GM18519 (cell line): ENCODE measurements around the gene VPS41.
"Not testable (repeated sequence)": the region's sequence is repeated elsewhere in the genome, so short reads cannot be mapped to it uniquely, and the experiment has no call there.

Experiments used
- ATAC-seq: cut with Tn5 transposase; IDR thresholded peaks from one replicate; pipeline ENCODE4 v1.9.1; 2021; ENCODE audit warnings: mild to moderate bottlenecking, moderate library complexity; ENCODE audit not compliant: unreplicated experiment, low FRiP score

VPS41 gene

DNA sequence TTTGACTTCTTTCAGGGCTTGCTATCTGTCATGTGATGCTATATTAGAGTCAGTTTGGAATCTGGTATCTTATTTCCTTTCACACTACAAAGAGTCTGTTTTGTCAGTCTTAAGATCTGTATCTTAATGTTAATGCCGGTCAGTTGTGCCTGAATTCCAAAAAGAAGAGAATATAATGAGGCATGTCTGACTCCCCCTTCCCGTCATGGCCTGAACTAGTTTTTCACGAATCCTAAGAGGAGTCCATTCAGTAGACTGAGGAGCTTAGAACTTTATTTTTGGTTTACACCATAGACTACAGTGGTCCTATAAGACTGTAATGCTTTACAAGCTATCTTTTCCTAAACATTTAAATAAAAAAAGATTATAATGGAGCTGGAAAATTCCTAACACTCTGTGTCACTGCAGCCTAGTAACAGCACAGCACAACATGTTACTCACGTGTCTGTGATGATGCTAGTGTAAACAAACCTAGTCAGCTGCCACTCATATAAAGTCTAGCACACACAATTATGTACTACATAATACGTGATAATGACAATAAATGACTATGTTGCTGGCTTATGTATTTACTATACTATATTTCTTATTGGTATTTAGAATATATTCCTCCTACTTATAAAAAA, 50.6 kb downstream of the VPS41 start:
- ATAC-seq, result no peak

- ATAC-seq, result no peak
Observed at GRCh38 chr7:38855867-38856266, 53.1 kb downstream of the VPS41 start.

GRCh38 chr7:38855386-38855785, 53.6 kb downstream of the VPS41 start:
- no peak for ATAC-seq

DNA sequence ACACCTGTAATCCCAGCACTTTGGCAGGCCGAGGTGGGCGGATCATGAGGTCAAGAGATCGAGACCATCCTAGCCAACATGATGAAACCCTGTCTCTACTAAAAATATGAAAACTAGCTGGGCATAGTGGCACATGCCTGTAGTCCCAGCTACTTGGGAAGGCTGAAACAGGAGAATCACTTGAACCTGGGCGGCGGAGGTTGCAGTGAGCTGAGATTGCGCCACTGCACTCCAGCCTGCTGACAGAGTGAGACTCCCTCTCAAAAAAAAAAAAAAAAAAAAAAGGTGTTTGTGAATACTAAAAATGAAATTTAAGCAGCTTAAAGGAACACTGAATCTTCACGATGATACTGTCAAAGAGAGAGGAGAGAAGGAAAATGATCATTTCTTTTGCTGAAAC, 54.0 kb downstream of the VPS41 start:
- not testable (repeated sequence) for ATAC-seq

DNA sequence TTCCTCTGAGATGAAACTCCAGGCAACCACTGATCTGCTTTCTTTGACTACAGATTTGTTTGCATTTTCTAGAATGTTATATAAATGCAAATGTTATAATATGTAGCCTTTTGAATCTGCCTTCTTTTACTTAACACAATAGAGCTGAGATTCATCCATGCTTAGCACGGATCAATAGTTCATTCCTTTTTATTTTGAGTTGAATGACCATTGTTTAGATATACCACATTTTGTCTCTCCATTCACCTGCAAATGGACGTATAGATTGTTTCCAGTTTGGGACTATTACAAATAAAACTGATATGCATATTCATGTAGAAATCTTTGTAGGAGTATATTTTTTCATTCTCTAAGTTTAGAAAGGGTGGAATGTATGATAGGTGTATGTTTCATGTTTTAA, 57.7 kb downstream of the VPS41 start:
- ATAC-seq, result no peak

DNA sequence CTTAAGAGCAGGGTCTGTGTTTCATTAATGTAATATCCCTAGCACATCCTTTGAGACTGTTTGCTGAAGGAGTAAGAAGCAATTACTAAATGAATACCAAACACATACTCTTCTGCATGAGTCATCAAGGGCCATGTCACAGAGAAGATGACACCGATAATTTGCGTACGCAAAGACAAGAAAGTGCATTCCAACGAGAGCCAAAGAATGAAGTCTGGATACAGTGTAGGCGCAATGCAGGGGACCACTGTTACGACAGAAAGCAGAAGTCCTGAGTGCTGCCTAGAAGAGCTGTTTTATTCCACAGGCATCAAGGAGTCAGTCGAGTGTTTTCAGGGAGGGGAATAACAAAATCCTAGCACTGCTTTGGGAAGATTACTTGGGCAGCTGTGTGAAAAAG, 62.7 kb downstream of the VPS41 start:
- no peak for ATAC-seq

DNA sequence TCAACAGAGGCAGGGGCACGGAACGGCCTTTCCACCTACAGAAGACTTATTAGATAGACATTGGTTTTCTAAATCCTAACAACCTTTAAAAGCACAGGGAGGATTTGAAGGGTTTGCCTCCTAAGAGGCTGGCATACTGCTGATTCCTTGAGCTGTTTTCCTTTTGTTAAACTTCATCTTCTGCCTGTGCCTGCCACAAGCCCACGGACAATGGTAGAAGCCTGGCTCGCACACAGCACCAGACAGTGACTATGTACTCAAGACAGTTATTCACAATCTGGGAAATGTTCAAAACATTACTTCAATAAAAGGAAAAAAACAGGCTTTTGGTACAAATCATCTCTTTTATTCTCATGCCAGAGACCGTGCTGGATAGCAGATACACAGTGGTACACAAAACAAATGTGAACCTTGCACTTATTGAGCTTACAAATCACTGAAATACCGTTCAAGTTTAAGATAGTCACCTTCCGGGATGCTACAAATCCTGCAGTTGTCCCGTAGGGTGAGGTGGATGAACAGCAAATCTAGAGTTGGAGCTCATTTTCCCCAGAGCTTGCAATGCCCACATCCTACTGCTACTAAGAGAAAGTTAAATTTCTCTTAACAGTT, 63.9 kb downstream of the VPS41 start:
- no peak for ATAC-seq

GRCh38 chr7:38842746-38843145, 66.2 kb downstream of the VPS41 start:
- ATAC-seq, result no peak

- ATAC-seq, result no peak
Observed at GRCh38 chr7:38840736-38841460, 68.1 kb downstream of the VPS41 start.

DNA sequence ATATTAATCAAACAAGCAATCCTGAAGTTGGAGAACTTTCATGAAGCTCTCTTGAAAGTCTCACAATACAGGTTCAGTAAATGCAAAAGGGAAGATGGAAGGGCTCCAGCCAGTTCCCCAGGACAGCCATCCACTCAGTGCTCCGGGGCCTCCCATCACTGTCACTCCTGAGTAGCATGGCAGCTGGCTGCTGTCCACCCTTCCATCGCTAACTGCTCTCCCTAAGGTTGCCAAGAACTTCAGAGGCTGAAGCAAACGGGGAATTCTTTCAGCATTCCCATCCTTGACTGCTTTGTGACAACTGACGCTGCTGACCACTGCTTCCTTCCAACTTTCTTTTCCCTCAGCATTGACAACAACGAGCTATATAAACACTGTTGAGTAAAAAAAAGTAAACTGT, 69.1 kb downstream of the VPS41 start:
- ATAC-seq, result no peak

GRCh38 chr7:38838725-38839385, 70.1 kb downstream of the VPS41 start:
- no peak for ATAC-seq

DNA sequence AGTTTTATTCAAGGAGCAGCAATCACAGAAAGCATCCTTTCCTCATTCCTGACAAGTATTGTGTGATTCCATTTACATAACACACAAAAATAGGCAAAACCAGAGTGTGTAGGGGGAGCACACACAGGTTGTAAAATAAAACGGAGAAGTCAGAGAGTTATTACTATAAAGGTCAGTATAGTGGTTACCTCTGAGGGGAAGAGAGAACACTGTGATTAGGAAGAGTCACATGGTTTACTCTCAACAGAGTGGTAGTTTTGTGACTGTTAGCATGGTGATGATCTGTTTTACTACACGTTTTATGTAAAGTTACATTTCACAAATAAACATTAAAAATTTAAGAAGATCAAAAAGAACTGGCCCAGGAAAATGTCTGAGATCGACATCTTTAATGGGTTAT, 74.6 kb downstream of the VPS41 start:
- no peak for ATAC-seq

- ATAC-seq, result no peak
Observed at GRCh38 chr7:38833329-38833728, 75.7 kb downstream of the VPS41 start.

DNA sequence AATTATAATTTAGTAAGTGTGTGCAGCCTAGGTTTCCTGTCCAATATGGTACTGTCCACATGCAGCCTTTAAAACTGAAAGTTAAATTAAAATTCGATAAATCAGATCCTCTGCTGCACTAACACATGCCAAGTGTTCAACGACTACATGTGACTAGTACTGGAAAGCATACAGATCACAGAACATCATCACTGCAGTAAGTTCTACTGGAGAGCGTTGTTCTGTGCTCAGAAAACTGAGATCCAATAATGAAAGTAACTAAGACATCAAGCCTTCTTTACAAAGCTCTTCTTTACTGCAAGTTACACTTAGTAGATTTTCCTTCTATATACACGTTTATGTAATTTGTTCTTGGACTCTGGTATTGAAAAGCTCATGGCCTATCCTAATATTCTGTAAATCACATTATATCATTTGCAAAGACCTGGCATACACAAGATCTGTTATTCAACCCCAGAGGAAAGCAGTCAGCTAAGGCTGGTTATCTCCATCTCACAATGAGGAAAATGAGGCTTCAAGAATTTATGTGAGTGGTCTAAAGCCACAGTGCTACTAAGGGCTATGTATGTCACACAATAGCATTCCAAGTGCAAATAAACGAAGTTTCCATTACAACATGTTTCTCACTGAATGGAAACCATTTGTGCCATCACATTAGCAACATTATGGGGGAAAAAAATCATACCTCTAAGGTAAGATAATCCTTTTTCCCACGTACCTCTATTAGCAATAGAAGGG, 77.6 kb downstream of the VPS41 start:
- no peak for ATAC-seq

- ATAC-seq, result no peak
Observed at GRCh38 chr7:38830826-38831225, 78.2 kb downstream of the VPS41 start.

DNA sequence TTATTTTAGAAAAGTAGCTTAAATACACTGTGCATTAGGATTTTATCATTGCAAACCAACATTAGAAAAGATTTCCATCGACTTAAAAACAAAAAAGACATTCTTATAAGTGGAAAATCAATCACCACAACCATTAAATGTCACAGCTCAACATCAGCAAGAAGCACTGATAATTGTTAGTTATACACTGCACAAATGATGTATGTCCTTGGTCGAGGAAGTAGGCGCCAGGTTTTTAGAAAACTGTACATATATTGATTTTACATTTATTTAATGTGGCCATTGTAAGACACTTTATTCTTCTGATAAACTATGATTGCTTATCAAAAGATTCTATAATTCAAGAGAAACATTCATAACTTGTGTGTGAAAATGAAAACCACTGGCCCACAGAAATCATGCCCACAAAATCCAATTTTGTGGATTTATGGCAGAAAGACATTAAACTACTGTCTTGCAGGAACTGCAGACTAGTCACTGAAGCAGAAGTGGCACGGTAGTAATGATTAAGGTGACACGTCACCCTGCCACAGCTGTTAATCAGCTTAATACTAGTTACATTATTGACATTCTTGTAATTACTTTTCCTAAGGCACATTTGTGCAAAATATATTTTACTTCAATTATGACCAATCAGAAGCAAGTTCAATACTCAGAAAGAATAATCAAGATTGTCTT, 79.4 kb downstream of the VPS41 start:
- ATAC-seq, result no peak

DNA sequence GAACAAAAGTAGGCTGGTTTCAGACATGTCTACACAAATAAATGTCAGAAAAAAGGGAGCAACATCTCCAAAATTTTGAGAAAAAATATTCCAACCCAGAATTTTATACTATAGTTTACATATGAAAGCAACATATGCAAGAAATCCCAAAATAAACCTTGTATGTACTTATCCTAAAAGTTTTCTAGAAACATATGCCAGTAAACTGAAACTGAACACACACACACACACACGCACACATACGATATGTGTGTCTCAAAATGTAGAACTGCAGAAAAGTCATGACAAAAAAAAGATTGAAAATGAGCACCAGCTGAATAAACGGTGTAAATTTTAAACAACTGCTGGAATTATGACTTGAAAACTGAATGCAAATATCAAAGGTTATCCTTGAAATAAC, 81.0 kb downstream of the VPS41 start:
- no peak for ATAC-seq

DNA sequence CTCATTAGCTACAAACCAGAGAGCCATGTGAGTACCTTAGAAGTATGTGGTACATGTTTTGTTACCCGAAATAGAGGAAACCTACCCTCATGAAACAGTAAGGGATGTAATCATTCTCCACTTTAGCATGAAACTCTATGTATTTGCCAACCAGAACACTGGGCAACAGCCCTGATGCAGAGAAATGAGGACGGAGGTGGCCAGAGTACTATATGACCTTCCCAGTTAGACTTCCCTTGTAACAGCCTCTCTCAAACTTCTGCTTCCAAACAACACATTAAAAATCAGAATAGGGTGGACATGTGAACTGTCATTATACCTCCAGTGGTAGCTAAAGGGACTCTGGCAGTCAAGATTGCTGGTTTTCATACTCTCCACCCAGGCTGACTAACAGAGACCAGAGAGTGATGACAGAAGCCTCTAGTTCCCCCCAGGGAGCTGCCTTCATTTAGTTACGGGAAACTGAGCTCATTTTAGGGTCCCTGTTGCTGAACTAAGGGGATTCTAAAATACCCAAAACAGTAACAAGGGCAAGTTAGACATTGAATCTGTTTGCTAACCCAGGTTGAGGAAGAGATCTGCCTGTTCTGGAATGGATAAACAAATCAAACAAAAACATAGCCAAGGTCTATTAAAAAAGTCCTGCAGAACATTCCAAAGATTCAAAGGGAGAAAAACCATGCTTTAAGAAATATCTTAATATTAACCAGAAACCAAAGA, 83.1 kb downstream of the VPS41 start:
- no peak for ATAC-seq

DNA sequence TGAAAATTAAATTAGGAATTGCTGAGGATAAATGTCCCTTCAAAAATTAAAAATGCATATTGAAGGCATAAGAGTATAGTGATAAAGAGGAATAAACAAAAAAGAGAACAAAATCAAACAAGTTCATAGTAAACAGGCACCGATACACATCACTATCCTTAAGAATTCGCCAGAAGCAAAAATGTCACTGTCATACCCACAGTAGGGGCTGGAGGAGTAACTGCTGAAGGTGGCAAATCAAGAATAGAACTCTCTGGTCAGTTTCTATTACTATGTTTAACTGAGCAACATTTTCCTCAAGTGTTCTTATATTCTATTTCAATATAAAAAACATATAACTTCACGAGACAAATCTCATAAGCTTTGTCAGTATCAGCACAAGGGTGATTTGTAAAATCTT, 84.0 kb downstream of the VPS41 start:
- ATAC-seq, result no peak

- ATAC-seq, result no peak
Observed at GRCh38 chr7:38822549-38822948, 86.4 kb downstream of the VPS41 start.
